Inflammatory macrophage treated with lipopolysaccharide for 1 hour (primary cell): ENCODE results near the gene PRIMA1.

Experiments
- DNase-seq, 2 donors: peaks; one replicate each; pipeline ENCODE4 v3.0.0-alpha.2; 2020 to 2022

PRIMA1 gene

DNA sequence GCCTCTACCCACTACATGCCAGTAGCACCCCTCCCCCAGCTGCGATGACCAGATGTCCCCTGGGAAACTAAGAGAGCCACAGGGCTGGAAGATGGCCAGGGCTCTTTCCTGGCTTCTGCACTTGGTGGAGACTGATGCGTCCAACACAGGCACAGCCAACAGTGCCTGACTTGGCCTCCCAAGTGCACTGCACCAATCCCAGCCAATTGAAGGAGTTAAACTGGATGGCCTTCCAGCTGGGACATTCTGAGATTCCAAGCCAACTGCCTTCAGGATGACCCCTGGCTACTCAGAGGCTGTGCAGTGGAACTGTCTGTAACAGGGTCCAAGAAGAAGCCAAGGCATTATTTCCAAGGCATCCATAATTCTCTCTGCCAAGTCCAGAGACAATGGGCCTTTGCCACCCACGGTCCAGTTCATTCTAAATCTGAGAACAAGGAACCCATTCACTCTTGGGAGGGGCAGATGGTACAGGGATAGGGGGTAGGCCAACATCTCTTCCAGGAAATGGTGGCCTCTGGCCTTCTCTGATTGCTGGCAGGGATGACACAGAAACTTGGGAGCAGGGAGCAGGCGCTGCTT is 35.2 kb downstream of the PRIMA1 start:
- no peak for DNase-seq

DNA sequence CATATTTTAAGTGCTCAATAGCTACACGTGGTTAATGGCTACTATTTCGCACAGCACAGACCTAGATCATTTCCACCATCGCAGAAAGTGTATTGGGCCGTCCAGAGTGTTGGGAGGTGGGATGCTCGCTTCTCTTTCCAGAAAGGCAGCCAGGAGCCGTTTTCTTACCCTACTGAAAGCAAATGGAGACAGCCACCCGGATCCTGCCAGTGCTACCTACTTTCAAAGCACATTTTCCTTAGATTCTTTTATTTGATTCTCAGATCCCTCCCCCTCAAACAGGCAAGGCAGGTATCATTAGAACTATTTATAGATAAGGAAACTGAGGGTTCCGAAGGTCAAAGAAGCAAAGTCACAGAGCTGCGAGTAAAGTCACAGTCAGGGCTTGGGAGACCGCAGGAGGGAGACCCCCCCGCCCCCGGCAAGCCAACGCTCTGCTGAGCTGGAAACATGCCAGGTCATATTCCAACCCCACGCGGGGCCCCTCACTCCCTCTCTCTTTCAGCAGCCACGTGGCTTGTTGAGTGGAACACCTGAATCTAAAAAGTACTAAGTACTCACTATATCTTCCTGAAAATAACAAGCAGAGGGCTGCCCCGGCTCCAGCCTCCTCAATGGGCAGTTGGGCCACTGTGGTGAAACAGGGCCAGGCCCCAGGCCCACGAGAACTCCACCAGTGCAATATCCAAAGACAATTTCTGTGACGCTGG is 36.2 kb downstream of the PRIMA1 start:
- DNase-seq = no peak

- DNase-seq = no peak
These were observed 39.2 kb downstream of the PRIMA1 start for GRCh38 chr14:93749076-93749420.

- no peak for DNase-seq
These were observed 39.8 kb downstream of the PRIMA1 start for GRCh38 chr14:93748208-93749075.

DNA sequence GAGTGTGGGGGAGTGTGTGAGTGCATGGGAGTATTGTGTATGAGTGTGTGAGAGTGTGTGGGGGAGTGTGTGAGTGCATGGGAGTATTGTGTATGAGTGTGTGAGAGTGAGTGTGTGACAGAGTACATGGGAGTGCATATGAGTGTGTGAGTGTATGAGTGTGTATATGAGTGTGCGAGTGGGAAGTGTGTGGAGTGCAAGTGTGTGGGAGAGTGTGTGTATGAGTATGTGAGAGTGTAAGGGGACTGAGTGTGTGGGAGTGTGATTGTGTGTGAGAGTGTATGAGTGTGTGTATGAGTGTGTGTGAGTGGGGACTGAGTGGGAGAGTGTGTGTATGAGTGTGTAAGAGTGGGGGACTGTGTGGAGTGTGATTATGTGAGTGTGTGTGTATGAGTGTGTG is 40.7 kb downstream of the PRIMA1 start:
- no peak for DNase-seq

GRCh38 chr14:93747102-93747501 is 41.2 kb downstream of the PRIMA1 start:
- DNase-seq = no peak

GRCh38 chr14:93745603-93746273 is 42.5 kb downstream of the PRIMA1 start:
- DNase-seq = no peak

- no peak for DNase-seq
These were observed 43.4 kb downstream of the PRIMA1 start for GRCh38 chr14:93744876-93745275.

- no peak for DNase-seq
These were observed 44.1 kb downstream of the PRIMA1 start for GRCh38 chr14:93744176-93744575.

- no peak for DNase-seq
These were observed 44.8 kb downstream of the PRIMA1 start for GRCh38 chr14:93743270-93744060.

- no peak for DNase-seq
These were observed 45.5 kb downstream of the PRIMA1 start for GRCh38 chr14:93742761-93743160.

GRCh38 chr14:93741556-93742230 is 46.6 kb downstream of the PRIMA1 start:
- no peak for DNase-seq

DNA sequence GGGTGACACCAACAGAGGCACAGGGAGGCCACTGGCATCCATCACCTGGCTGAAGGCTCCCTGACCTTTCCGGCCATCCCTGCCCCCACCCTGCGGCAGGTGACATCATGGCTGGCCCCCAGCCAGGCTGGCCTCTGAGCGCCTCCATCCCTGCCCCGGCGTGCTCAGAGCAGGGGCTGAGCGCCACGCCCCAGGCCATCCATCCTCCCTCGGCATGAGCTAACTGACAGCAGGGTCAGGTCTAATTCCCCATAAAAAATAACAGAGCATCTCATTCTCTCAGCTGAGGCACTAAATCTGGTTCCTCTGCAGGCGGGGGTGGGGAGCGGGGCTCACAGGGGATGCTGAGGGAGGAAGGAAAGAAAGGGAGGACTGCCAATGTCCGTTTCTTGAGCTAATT is 50.7 kb downstream of the PRIMA1 start:
- DNase-seq = no peak

- no peak for DNase-seq
These were observed 51.8 kb downstream of the PRIMA1 start for GRCh38 chr14:93736378-93737014.

- no peak for DNase-seq
These were observed 53.1 kb downstream of the PRIMA1 start for GRCh38 chr14:93735206-93735605.

- no peak for DNase-seq
These were observed 54.0 kb downstream of the PRIMA1 start for GRCh38 chr14:93734086-93734822.

DNA sequence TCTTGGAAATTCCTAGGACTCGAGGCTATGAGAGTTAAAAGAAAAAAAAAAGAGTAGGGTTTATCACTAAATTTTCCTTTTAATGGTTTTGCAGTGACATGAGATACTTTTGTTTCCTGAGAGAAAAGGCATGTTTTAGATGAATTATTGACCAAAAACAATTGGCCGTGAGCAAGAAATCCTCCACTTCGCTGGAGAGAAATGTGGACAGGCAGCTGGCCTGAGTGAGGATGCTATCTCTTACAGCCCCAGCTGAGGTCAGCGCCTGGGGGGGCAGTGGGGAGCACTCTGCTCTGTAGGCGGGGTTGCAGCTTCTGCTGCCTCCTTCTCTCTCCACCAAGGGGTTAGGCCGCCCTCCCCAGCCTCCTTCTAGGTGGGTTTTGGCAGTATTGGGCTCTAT is 54.7 kb downstream of the PRIMA1 start:
- no peak for DNase-seq

DNA sequence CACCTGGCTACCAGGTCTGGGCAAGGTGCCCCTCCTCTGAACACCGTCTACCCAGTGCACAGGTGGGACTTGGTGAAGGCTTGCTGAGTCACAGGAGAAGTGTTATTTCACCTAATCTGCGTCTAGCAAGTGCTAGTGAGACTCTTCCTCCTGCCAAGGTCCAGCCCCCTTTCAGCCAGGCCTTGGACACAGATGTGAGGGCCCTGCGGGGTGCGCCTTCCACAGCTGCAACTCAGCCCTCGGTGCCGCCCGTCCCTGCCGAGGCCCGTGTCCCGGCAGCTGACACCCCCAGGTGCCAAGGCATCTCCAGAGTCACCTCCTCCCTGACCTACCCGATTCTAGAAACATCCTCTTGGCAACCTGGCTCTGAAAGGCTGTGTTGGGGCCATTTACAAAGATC is 55.1 kb downstream of the PRIMA1 start:
- DNase-seq = no peak

DNA sequence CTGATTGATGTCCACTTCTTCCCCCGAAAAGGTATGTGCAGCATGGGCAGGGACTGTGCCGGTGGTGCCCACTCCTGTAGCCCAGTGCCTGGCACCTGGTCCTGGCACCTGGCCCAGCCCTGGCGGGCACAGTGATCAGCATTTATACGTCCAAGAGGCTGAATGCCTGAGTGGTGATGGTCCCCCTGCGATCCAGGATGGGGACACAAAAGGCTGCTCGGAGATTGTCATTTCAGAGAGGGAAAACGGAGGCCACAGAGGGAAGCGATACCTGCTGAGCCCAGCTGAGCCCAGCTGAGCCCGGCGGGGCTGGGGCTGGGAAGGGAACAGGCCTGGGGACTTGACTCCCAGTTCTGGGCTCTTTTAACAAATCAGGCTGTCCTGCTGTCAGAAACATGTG is 55.8 kb downstream of the PRIMA1 start:
- DNase-seq = no peak

GRCh38 chr14:93731753-93732152 is 56.5 kb downstream of the PRIMA1 start:
- no peak for DNase-seq

DNA sequence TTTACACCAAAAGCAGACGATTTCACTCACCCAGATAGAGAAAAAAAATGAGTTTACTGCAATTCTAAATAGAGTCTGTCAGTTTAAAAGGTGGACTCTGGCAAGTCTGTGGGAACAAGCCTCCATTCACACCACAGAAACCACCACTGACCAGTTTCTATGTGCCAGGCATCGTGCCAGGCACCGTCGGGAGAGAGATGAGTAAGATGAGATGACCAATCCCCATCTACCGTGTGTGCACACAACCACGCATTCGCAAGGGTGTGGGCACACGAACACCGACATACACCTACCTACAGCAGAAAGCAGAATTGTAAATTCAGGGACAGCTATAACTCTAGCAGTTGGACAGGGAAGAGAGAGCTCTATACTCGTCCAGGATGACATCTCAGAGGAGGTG is 58.3 kb downstream of the PRIMA1 start:
- DNase-seq = no peak
